Measurements from ENCODE around the gene SENP7. TPM values are rescaled to one million over a fixed set of nuclear protein-coding genes. Genes with fewer than 3 reads are reported as not detected.

Gene SENP7
- total RNA-seq, 1 donor from 2014 or later = 10.8 TPM

DNA sequence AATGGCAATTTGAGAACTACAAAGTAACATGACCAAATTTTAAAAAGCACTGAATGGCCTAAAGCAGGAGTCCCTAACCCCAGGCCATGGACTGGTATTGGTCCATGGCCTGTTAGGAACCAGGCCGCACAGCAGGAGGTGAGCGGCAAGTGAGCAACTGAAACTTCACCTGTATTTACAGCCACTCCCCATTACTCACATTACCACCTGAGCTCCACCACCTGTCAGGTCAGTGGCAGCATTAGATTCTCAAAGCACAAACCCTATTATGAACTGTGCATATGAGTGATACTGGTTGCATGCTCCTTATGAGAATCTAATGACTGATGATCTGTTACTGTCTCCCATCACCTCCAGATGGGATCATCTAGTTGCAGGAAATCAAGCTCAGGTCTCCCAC lies 48.8 kb downstream of the SENP7 start:
- Mint-ChIP-seq H3K27ac (ENCODE audit: unreplicated experiment) (no peak overlapping the region), H3K9me3 (ENCODE audit: unreplicated experiment) (peaks cover 7% of the 10 kb centered on the region), H3K36me3 (ENCODE audit: low read depth, unreplicated experiment) (peaks cover 11% of the 10 kb centered on the region), H3K4me3 (ENCODE audit: unreplicated experiment) (no peak overlapping the region), H3K27me3 (ENCODE audit: low read depth, unreplicated experiment) (no peaks in the 10 kb centered on the region), H3K4me1 (ENCODE audit: low read depth, unreplicated experiment) (peaks cover 9% of the 10 kb centered on the region)
- no peak for FAIRE-seq
- no peaks in the 10 kb centered on the region for H3K27me3 ChIP-seq (ENCODE audit: insufficient read depth, low read length)
- DNase-seq (ENCODE audit: low read depth) = no peak
- H3K9ac ChIP-seq (ENCODE audit: low read length) = no peak overlapping the region
- H3K4me1 ChIP-seq (ENCODE audit: insufficient read depth, low read length) = no peaks in the 10 kb centered on the region
- H3K4me2 ChIP-seq (ENCODE audit: low read length) = no peak overlapping the region
- no peaks in the 10 kb centered on the region for H3K36me3 ChIP-seq (ENCODE audit: insufficient read depth, low read length)
- H3K27ac ChIP-seq (ENCODE audit: low read depth, low read length) = no peak overlapping the region
- H4K20me1 ChIP-seq (ENCODE audit: insufficient read depth, low read length) = peaks cover 3% of the 10 kb centered on the region
- H3K9me3 ChIP-seq (ENCODE audit: insufficient read depth, low read depth, low read length) = no peaks in the 10 kb centered on the region
- TF ChIP-seq, protein P1, sequence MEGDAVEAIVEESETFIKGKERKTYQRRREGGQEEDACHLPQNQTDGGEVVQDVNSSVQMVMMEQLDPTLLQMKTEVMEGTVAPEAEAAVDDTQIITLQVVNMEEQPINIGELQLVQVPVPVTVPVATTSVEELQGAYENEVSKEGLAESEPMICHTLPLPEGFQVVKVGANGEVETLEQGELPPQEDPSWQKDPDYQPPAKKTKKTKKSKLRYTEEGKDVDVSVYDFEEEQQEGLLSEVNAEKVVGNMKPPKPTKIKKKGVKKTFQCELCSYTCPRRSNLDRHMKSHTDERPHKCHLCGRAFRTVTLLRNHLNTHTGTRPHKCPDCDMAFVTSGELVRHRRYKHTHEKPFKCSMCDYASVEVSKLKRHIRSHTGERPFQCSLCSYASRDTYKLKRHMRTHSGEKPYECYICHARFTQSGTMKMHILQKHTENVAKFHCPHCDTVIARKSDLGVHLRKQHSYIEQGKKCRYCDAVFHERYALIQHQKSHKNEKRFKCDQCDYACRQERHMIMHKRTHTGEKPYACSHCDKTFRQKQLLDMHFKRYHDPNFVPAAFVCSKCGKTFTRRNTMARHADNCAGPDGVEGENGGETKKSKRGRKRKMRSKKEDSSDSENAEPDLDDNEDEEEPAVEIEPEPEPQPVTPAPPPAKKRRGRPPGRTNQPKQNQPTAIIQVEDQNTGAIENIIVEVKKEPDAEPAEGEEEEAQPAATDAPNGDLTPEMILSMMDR (IDR thresholded peaks at IDR 0.05; ENCODE audit: insufficient read depth, low read depth, low read length) = no peak
- no peak for TF ChIP-seq EZH2 (IDR thresholded peaks at IDR 0.05; ENCODE audit: insufficient read depth, low read length)
- no peak overlapping the region for H2AFZ ChIP-seq (ENCODE audit: low read depth, low read length)
- H3K4me3 ChIP-seq (ENCODE audit: insufficient read depth, low read depth, low read length) = no peak overlapping the region
- H3K79me2 ChIP-seq (ENCODE audit: insufficient read depth, low read length) = peaks cover 28% of the 10 kb centered on the region

DNA sequence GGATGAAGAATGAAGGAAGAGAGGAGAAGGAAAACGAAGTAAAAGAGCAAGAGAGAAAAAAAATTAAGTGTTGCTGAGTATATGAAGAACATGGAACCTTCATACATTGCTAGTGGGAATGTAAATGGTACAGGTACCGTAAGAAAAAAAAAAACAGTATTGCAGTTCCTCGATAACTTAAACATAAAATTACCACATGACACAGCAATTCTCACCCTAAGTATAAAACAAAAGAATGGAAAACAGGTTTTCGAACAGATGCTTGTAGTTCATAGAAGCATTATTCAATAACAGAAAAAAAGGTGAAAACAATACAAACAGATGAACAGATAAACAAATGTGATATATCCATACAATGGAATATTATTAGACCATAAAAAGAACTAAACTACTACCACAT lies 51.6 kb downstream of the SENP7 start:
- no peak overlapping the region for H3K4me3 Mint-ChIP-seq (ENCODE audit: unreplicated experiment)
- peaks cover 9% of the 10 kb centered on the region for H3K4me1 Mint-ChIP-seq (ENCODE audit: low read depth, unreplicated experiment)
- DNase-seq (ENCODE audit: low read depth) (no peak), FAIRE-seq (no peak)
- H2AFZ ChIP-seq (ENCODE audit: low read depth, low read length) = no peak overlapping the region
- no peak overlapping the region for H3K27ac Mint-ChIP-seq (ENCODE audit: unreplicated experiment)
- no peaks in the 10 kb centered on the region for H3K9me3 ChIP-seq (ENCODE audit: insufficient read depth, low read depth, low read length)
- H3K4me3 ChIP-seq (ENCODE audit: insufficient read depth, low read depth, low read length) = no peak overlapping the region
- H3K9me3 Mint-ChIP-seq (ENCODE audit: unreplicated experiment) = peaks cover 5% of the 10 kb centered on the region
- no peak overlapping the region for H3K27ac ChIP-seq (ENCODE audit: low read depth, low read length)
- no peak overlapping the region for H3K9ac ChIP-seq (ENCODE audit: low read length)
- TF ChIP-seq EZH2 (IDR thresholded peaks at IDR 0.05; ENCODE audit: insufficient read depth, low read length) = no peak
- TF ChIP-seq, protein P1 (IDR thresholded peaks at IDR 0.05; ENCODE audit: insufficient read depth, low read depth, low read length) = no peak
- peaks cover 23% of the 10 kb centered on the region for H3K79me2 ChIP-seq (ENCODE audit: insufficient read depth, low read length)
- no peaks in the 10 kb centered on the region for H3K27me3 ChIP-seq (ENCODE audit: insufficient read depth, low read length)
- H3K27me3 Mint-ChIP-seq (ENCODE audit: low read depth, unreplicated experiment) = no peaks in the 10 kb centered on the region
- peaks cover 9% of the 10 kb centered on the region for H3K36me3 Mint-ChIP-seq (ENCODE audit: low read depth, unreplicated experiment)
- H4K20me1 ChIP-seq (ENCODE audit: insufficient read depth, low read length) = peaks cover 3% of the 10 kb centered on the region
- H3K36me3 ChIP-seq (ENCODE audit: insufficient read depth, low read length) = no peaks in the 10 kb centered on the region
- H3K4me1 ChIP-seq (ENCODE audit: insufficient read depth, low read length) = no peaks in the 10 kb centered on the region
- H3K4me2 ChIP-seq (ENCODE audit: low read length) = no peak overlapping the region

DNA sequence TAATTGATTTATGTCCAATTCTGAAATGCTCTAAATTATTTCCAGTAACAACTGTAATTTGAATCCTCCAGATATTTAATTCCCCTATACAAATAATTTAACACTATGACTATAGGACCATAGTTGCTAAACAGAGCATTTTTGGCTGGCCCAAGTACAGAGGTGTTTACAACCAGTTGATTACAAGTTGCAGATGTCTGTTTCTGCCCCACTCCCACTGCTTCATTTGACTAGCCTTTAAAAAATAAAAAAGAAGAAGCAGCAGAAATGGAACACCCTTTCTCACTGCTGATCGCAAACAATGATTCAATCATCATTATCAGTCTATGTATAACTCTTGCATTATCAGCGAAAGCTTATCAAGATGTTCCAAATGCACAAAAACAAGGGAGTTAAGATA lies 54.6 kb downstream of the SENP7 start:
- H3K79me2 ChIP-seq (ENCODE audit: insufficient read depth, low read length) = peaks cover 3% of the 10 kb centered on the region
- Mint-ChIP-seq H3K27me3 (ENCODE audit: low read depth, unreplicated experiment) (no peaks in the 10 kb centered on the region), H3K4me3 (ENCODE audit: unreplicated experiment) (no peak overlapping the region), H3K27ac (ENCODE audit: unreplicated experiment) (no peak overlapping the region), H3K9me3 (ENCODE audit: unreplicated experiment) (peaks cover 8% of the 10 kb centered on the region), H3K36me3 (ENCODE audit: low read depth, unreplicated experiment) (peaks cover 6% of the 10 kb centered on the region), H3K4me1 (ENCODE audit: low read depth, unreplicated experiment) (peaks cover 9% of the 10 kb centered on the region)
- FAIRE-seq (no peak), DNase-seq (ENCODE audit: low read depth) (no peak)
- H3K27ac ChIP-seq (ENCODE audit: low read depth, low read length) = no peak overlapping the region
- no peak overlapping the region for H3K4me2 ChIP-seq (ENCODE audit: low read length)
- H3K4me3 ChIP-seq (ENCODE audit: insufficient read depth, low read depth, low read length) = no peak overlapping the region
- no peaks in the 10 kb centered on the region for H3K27me3 ChIP-seq (ENCODE audit: insufficient read depth, low read length)
- H3K4me1 ChIP-seq (ENCODE audit: insufficient read depth, low read length) = no peaks in the 10 kb centered on the region
- no peak overlapping the region for H2AFZ ChIP-seq (ENCODE audit: low read depth, low read length)
- H3K36me3 ChIP-seq (ENCODE audit: insufficient read depth, low read length) = no peaks in the 10 kb centered on the region
- H3K9ac ChIP-seq (ENCODE audit: low read length) = no peak overlapping the region
- no peaks in the 10 kb centered on the region for H4K20me1 ChIP-seq (ENCODE audit: insufficient read depth, low read length)
- no peak for TF ChIP-seq EZH2 (IDR thresholded peaks at IDR 0.05; ENCODE audit: insufficient read depth, low read length)
- TF ChIP-seq, protein P1 (IDR thresholded peaks at IDR 0.05; ENCODE audit: insufficient read depth, low read depth, low read length) = no peak
- no peaks in the 10 kb centered on the region for H3K9me3 ChIP-seq (ENCODE audit: insufficient read depth, low read depth, low read length)

All from astrocyte (in vitro differentiated cells and primary cell).